ENCODE data around the gene HSPA2.

The HSPA2 gene

DNA sequence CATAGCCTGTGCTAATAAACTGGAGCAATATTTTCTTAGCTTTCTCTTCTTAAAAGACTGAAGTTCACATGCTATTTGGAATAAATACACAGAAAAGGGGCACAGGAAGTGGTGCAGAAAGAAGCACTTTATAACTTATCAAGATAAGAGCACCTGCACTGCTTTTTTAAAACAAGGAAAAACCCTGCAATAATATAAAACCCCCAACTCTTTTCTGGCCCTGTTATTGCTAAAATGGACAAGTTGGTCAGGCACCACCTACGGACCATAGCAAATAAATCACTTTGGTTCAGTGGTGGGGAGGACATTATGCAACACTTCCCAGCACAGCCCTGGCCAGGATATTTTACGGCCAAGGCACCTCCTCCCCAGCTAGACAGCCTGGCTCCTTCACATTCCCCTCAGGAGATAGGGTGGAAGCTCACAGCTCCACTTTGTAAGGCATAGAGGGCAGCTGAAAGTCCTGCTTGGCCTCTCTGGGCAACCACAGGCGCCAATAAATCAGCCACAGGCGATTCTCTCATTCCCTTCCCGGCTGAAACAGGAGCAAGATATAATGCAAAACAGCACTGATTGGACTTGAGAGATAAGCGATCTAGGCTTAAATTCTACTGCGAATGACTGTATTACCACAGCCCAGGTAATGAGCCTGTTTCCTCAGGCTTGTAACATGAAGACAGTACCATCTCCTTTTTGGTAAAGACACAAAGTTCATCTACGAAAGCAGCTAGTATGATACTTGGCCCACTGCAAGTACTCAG, 39.0 kb upstream of the HSPA2 start:
- H3K4me3 ChIP-seq (ENCODE audit: low read depth, low read length) = peak overlapping the region; percentile 23
- TF ChIP-seq, protein P1, sequence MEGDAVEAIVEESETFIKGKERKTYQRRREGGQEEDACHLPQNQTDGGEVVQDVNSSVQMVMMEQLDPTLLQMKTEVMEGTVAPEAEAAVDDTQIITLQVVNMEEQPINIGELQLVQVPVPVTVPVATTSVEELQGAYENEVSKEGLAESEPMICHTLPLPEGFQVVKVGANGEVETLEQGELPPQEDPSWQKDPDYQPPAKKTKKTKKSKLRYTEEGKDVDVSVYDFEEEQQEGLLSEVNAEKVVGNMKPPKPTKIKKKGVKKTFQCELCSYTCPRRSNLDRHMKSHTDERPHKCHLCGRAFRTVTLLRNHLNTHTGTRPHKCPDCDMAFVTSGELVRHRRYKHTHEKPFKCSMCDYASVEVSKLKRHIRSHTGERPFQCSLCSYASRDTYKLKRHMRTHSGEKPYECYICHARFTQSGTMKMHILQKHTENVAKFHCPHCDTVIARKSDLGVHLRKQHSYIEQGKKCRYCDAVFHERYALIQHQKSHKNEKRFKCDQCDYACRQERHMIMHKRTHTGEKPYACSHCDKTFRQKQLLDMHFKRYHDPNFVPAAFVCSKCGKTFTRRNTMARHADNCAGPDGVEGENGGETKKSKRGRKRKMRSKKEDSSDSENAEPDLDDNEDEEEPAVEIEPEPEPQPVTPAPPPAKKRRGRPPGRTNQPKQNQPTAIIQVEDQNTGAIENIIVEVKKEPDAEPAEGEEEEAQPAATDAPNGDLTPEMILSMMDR (conservative IDR thresholded peaks at IDR 0.05; ENCODE audit: low read depth, low read length) = peak; percentile 31
- DNase-seq (ENCODE audit: low read depth) = peak; percentile 79

DNA sequence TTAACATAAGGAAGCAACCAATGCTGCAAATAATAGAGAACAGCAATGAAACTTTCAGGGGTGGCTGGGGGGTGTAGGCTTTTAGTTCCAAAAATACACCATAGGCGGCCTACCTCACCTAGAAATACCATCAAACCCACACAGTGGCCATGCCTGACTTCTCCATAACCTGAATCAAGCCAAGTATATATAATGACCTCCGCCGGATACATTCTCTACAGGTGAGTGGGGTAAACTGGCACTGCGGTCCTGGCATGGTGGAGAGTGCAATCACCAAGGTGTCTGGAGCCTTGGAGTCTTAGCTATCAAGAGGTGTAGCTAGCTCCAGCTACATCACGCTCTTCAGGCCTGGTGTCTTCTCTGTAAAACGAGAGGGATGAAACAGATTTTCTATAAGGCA, 38.1 kb upstream of the HSPA2 start:
- TF ChIP-seq, protein P1 (conservative IDR thresholded peaks at IDR 0.05; ENCODE audit: low read depth, low read length) = no peak
- no peak for DNase-seq (ENCODE audit: low read depth)
- H3K4me3 ChIP-seq (ENCODE audit: low read depth, low read length) = peak overlapping the region; percentile 88

DNA sequence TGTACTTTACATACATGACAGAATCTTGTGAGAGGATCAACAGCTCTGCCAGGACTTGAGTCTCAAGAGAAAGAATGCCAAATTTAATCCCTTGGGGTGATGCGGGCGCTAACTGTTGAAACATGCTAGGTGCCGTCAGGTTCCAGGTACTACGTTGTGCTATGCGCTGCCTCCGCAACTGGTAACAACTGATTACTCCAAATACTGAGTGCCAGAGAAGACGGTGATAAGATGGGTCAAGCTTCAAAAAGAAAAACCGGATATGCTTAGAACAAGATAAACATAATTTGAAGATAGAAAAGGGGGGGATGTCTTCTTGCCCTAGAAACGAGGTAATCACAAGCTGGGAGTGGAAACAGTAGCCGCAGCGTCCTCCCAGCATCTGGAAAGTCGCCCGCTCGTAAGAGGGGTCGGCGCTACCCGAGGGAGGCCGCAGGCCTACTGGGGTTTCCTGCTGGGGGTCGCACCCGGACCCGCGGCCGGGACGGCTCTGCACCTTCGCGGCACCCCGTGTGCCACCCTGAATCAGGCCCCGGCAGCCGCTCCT, 37.6 kb upstream of the HSPA2 start:
- TF ChIP-seq, protein P1 (conservative IDR thresholded peaks at IDR 0.05; ENCODE audit: low read depth, low read length) = no peak
- H3K4me3 ChIP-seq (ENCODE audit: low read depth, low read length) = peak overlapping the region; percentile 88
- peak; percentile 39 for DNase-seq (ENCODE audit: low read depth)

DNA sequence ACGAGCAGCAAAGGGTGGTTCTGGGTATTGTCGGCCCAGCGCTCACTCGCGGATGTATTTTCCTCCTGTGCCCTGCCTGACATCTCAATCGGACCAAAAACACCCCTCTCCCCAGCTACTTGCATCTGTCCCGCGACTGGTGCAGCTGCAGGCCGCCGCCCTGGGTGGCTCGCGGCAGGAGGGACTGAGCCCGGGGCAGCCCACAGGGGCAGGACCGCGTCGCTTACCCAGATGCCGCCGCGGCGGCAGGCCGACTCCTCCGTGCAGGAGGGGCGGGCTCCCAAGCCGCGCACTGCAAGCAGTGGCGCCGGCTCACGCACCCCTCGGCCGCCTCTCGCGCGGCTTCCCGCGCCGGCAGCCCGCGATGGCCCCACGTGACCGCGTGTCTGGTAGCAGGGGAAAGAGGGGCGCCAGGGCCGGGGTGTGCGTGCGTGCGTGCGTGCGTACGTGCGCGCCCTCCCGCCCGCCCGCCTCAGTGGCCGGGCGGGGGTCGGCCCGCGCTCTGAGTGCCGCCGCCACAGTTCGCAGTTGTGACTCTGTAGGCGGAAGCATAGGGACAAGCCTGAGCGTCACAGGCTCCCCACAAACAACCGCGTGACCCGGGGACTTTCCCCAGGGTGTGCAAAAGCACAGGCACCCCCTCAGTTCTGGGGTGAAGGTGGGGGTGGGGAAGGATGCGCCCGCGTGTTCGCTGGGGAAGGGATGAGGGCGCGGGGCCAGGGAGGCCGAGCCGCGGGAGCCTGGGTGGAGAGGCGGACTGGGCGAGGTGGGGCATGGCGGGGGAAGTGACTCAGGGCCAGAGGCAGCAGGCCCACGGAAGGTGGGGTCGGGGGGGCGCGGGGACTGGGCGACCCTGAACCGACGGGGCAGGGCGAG, 36.9 kb upstream of the HSPA2 start, which contains the start of gene ZBTB25:
Gene ZBTB25, minus strand, starts transcription at position 405 of the 876 bp plus-strand sequence. CDS start 13,305 bp downstream, outside the sequence.
- peak; percentile 96 for DNase-seq (ENCODE audit: low read depth)
- TF ChIP-seq, protein P1 (conservative IDR thresholded peaks at IDR 0.05; ENCODE audit: low read depth, low read length) = no peak
- H3K4me3 ChIP-seq (ENCODE audit: low read depth, low read length) = peak within 1 kb of the TSS; percentile 88

- peak; percentile 90 for DNase-seq (ENCODE audit: low read depth)
- TF ChIP-seq, protein P1 (conservative IDR thresholded peaks at IDR 0.05; ENCODE audit: low read depth, low read length) = no peak
- peak within 1 kb of the TSS; percentile 88 for H3K4me3 ChIP-seq (ENCODE audit: low read depth, low read length)
These were observed 36.1 kb upstream of the HSPA2 start, which contains the start of gene ZBTB1 for GRCh38 chr14:64504310-64504896. Gene ZBTB1, plus strand, starts transcription at chr14:64504770. Its CDS starts 16,735 bp downstream, at chr14:64521505.

- peak; percentile 89 for DNase-seq (ENCODE audit: low read depth)
- peak overlapping the region; percentile 88 for H3K4me3 ChIP-seq (ENCODE audit: low read depth, low read length)
- TF ChIP-seq, protein P1 (conservative IDR thresholded peaks at IDR 0.05; ENCODE audit: low read depth, low read length) = no peak
These were observed 35.4 kb upstream of the HSPA2 start for GRCh38 chr14:64504897-64505794.
